OCI-LY3 (cell line): ENCODE measurements around the gene ZNF213.

ENCODE experiments used
- H2AFZ ChIP-seq: fragments of 200-600, 300-600 bp; shearing (Covaris generic); 2 replicates; pipeline ENCODE4 v1.6.0; 2014; ENCODE audit warnings: antibody characterized with exemption, low read depth, low read length
- H3K27ac ChIP-seq: fragments of 200-600, 300-600 bp; sonication (generic); 2 replicates; pipeline ENCODE4 v1.5.1; 2014; ENCODE audit warnings: mild to moderate bottlenecking, low read length, moderate library complexity, mixed read lengths
- H3K27me3 ChIP-seq: fragments of 200-600, 300-600 bp; sonication (generic); 2 replicates; pipeline ENCODE4 v1.6.1; 2014; ENCODE audit warnings: low read depth, low read length, mixed read lengths
- H3K36me3 ChIP-seq: fragments of 200-600, 300-600 bp; sonication (generic); replicated peaks from 2 replicates; pipeline ENCODE3; 2014; ENCODE audit warnings: low read depth, low read length, mixed read lengths
- H3K4me1 ChIP-seq: fragments of 300-600, 200-600 bp; sonication (generic); 2 replicates; pipeline ENCODE4 v1.6.1; 2014; ENCODE audit warnings: low read length, mixed read lengths
- H3K4me2 ChIP-seq: fragments of 200-600, 300-600 bp; sonication (generic); 2 replicates; pipeline ENCODE4 v1.6.1; 2014; ENCODE audit warnings: low read length, mixed read lengths
- H3K4me3 ChIP-seq: fragments of 300-600, 200-600 bp; sonication (generic); 2 replicates; pipeline ENCODE4 v1.5.1; 2014; ENCODE audit warnings: antibody characterized with exemption, mild to moderate bottlenecking, low read length, moderate library complexity
- H3K79me2 ChIP-seq: fragments of 300-600, 200-600 bp; shearing (Covaris generic); 2 replicates; pipeline ENCODE4 v1.6.1; 2014; ENCODE audit warnings: mild to moderate bottlenecking, low read length, mixed read lengths
- H3K9ac ChIP-seq: fragments of 300-600, 200-600 bp; shearing (Covaris generic); 2 replicates; pipeline ENCODE4 v1.6.0; 2014; ENCODE audit warnings: mild to moderate bottlenecking, low read length, moderate library complexity
- H3K9me3 ChIP-seq: fragments of 200-600, 300-600 bp; shearing (Covaris generic); 2 replicates; pipeline ENCODE4 v1.6.1; 2014; ENCODE audit warnings: low read length, mixed read lengths; ENCODE audit not compliant: insufficient read depth
- H4K20me1 ChIP-seq: fragments of 200-600, 300-600 bp; sonication (generic); 2 replicates; pipeline ENCODE4 v1.6.1; 2016; ENCODE audit warnings: low read length, mixed read lengths; ENCODE audit not compliant: insufficient read depth
- CTCF ChIP-seq: fragments of 200-600, 300-600 bp; sonication (generic); IDR thresholded peaks from 2 replicates; pipeline ENCODE4 v1.5.1; 2014; ENCODE audit warnings: antibody characterized with exemption, low read length, low read depth
- EZH2phosphoT487 ChIP-seq: fragments of 200-600 bp; shearing (Covaris generic); IDR thresholded peaks from 2 replicates; pipeline ENCODE4 v1.6.1; 2018; ENCODE audit warnings: antibody characterized with exemption, mixed run types, low read depth

Gene ZNF213

GRCh38 chr16:3121851-3122467 is 12.9 kb upstream of the ZNF213 start:
- Histone ChIP-seq H3K36me3 (peaks cover under 1% of the 10 kb centered on the region), H3K4me3 (no peak overlapping the region), H3K27ac (no peak overlapping the region), H4K20me1 (no peaks in the 10 kb centered on the region), H3K27me3 (peaks cover 7% of the 10 kb centered on the region; the same call in 1 of the 2 replicates), H3K9me3 (no peaks in the 10 kb centered on the region), H3K4me1 (peaks cover 16% of the 10 kb centered on the region), H3K79me2 (no peaks in the 10 kb centered on the region), H3K9ac (no peak overlapping the region), H3K4me2 (no peak overlapping the region), H2AFZ (no peak overlapping the region)
- TF ChIP-seq CTCF (no peak), EZH2phosphoT487 (no peak)

DNA sequence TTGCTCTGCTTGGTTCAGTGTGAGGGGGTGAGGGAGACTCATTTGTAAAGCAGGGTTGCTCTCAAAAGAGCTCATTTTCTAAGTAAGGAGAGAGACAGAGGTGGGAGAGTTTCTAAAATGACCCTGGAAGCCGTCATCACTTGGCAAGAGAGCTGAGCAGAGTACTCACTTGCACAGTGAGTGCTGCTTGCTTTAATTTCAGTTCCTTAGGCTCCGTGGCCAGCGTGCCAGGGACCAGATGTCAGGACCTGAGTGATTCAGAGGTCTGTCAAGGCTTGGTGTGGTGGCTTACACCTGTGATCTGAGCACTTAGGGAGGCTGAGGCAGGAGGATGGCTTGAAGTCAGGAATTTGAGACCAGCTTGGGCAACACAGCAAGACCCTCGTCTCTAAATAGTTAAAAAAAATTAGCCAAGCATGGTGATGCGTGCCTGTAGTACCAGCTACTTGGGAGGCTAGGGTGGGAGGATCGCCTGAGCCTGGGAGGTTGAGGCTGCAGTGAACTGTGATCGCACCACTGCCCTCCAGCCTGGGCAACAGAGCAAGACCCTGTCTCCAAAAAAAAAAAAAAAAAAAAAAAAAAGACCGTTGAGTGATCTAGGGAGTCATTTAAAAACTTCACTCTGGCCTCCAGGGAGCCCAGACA is 11.8 kb upstream of the ZNF213 start:
- peak overlapping the region; percentile 81 for H3K4me2 ChIP-seq
- no peaks in the 10 kb centered on the region for H3K9me3 ChIP-seq
- no peak for TF ChIP-seq CTCF
- no peak for TF ChIP-seq EZH2phosphoT487
- H3K4me1 ChIP-seq, result peaks cover 16% of the 10 kb centered on the region
- H4K20me1 ChIP-seq, result no peaks in the 10 kb centered on the region
- no peak overlapping the region for H3K27ac ChIP-seq
- peaks cover 10% of the 10 kb centered on the region for H3K36me3 ChIP-seq
- peak overlapping the region; percentile 39; the same call in 1 of the 2 replicates for H2AFZ ChIP-seq
- no peaks in the 10 kb centered on the region for H3K79me2 ChIP-seq
- peak overlapping the region; percentile 96 for H3K4me3 ChIP-seq
- peaks cover 7% of the 10 kb centered on the region; the same call in 1 of the 2 replicates for H3K27me3 ChIP-seq
- no peak overlapping the region for H3K9ac ChIP-seq

- no peaks in the 10 kb centered on the region for H3K9me3 ChIP-seq
- peaks cover 7% of the 10 kb centered on the region; the same call in 1 of the 2 replicates for H3K27me3 ChIP-seq
- peak overlapping the region; percentile 96 for H3K4me3 ChIP-seq
- no peak for TF ChIP-seq EZH2phosphoT487
- TF ChIP-seq CTCF, result peak; percentile 22
- no peaks in the 10 kb centered on the region for H4K20me1 ChIP-seq
- H3K79me2 ChIP-seq, result no peaks in the 10 kb centered on the region
- H3K9ac ChIP-seq, result peak overlapping the region; percentile 56
- H3K4me1 ChIP-seq, result peaks cover 19% of the 10 kb centered on the region
- H3K4me2 ChIP-seq, result peak overlapping the region; percentile 81
- peak overlapping the region; percentile 55 for H3K27ac ChIP-seq
- peak overlapping the region; percentile 49 for H2AFZ ChIP-seq
- peaks cover 10% of the 10 kb centered on the region for H3K36me3 ChIP-seq
These were observed 10.6 kb upstream of the ZNF213 start for GRCh38 chr16:3123986-3124886.

DNA sequence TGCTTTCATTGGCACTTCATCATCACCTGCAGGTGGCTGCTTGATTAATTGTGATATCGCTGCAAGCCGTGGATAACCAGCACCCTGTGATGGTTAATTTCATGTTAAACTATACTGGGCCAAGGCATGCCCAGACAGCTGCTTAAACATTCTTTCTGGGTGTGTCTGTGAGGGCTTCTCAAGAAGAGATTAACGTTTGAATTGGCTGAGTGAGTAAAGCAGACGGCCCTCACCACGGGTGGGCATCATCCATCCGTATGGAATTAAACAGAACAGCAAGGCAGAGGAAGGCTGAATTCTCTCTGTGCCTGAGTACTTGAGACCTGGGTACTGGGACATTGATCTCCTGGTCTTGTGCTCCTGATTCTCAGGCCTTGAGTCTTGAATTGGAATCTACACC is 7.1 kb upstream of the ZNF213 start:
- Histone ChIP-seq H3K27ac (no peak overlapping the region), H3K9ac (no peak overlapping the region), H3K4me3 (no peak overlapping the region), H3K27me3 (peaks cover 4% of the 10 kb centered on the region; the same call in 1 of the 2 replicates), H3K36me3 (peaks cover 17% of the 10 kb centered on the region), H2AFZ (no peak overlapping the region), H3K4me2 (no peak overlapping the region), H3K79me2 (peaks cover 13% of the 10 kb centered on the region), H4K20me1 (no peaks in the 10 kb centered on the region), H3K9me3 (no peaks in the 10 kb centered on the region), H3K4me1 (peaks cover 22% of the 10 kb centered on the region)
- TF ChIP-seq EZH2phosphoT487 (no peak), CTCF (no peak)
